HL-60 (cell line): ENCODE measurements around the gene CRB1.

Experiments used
- CTCF ChIP-seq: IDR thresholded peaks from one replicate; pipeline ENCODE4 v1.5.1; 2011; ENCODE audit warnings: low read length, control low read depth, inconsistent platforms; ENCODE audit not compliant: insufficient read depth
- POLR2AphosphoS5 ChIP-seq: IDR thresholded peaks from 2 replicates; pipeline ENCODE4 v1.6.1; 2012; ENCODE audit warnings: low read depth
- REST ChIP-seq: IDR thresholded peaks from 2 replicates; pipeline ENCODE4 v1.6.1; 2012; ENCODE audit warnings: low read depth; ENCODE audit not compliant: insufficient replicate concordance

GRCh38 chr1:197305925-197306324 lies 37.9 kb downstream of the CRB1 start:
- TF ChIP-seq CTCF (no peak), POLR2AphosphoS5 (no peak), REST (no peak)
